ENCODE measurements around the gene RSPH9.
"Not testable (repeated sequence)": the region's sequence is repeated elsewhere in the genome, so short reads cannot be mapped to it uniquely, and the experiment has no call there.

The RSPH9 gene

GRCh38 chr6:43629104-43629504, 15.7 kb upstream of the RSPH9 start, which contains the start of gene GTPBP2:
TSS of gene GTPBP2 (minus strand) at chr6:43629264. CDS start at chr6:43629162, 102 bp downstream.
- peak; percentile 95 for DNase-seq (ENCODE audit: low read depth)

GRCh38 chr6:43629505-43630300, 15.1 kb upstream of the RSPH9 start:
- DNase-seq (ENCODE audit: low read depth): peak; percentile 81

- DNase-seq (ENCODE audit: low read depth): no peak
Measured at GRCh38 chr6:43630980-43631619, 13.7 kb upstream of the RSPH9 start.

- not testable (repeated sequence) for DNase-seq (ENCODE audit: low read depth)
Measured at GRCh38 chr6:43633002-43633401, 11.8 kb upstream of the RSPH9 start.

- no peak for DNase-seq (ENCODE audit: low read depth)
Measured at GRCh38 chr6:43634702-43635303, 10.0 kb upstream of the RSPH9 start.

GRCh38 chr6:43635387-43636307, 9.2 kb upstream of the RSPH9 start, which contains the start of gene MAD2L1BP:
TSS of gene MAD2L1BP (plus strand) at chr6:43635840. CDS start at chr6:43635876, 36 bp downstream.
- DNase-seq (ENCODE audit: low read depth): peak; percentile 81

- DNase-seq (ENCODE audit: low read depth): no peak
Measured at GRCh38 chr6:43636308-43636659, 8.6 kb upstream of the RSPH9 start.

- DNase-seq (ENCODE audit: low read depth): no peak
Measured at GRCh38 chr6:43639984-43640800, 4.6 kb upstream of the RSPH9 start.

GRCh38 chr6:43645613-43645964, 753 bp downstream of the RSPH9 start:
- no peak for DNase-seq (ENCODE audit: low read depth)

GRCh38 chr6:43647613-43648012, 2.8 kb downstream of the RSPH9 start:
- no peak for DNase-seq (ENCODE audit: low read depth)

GRCh38 chr6:43648248-43648647, 3.4 kb downstream of the RSPH9 start:
- no peak for DNase-seq (ENCODE audit: low read depth)

GRCh38 chr6:43652822-43653221, 8.0 kb downstream of the RSPH9 start:
- DNase-seq (ENCODE audit: low read depth): not testable (repeated sequence)

GRCh38 chr6:43657221-43657802, 12.5 kb downstream of the RSPH9 start:
- DNase-seq (ENCODE audit: low read depth): no peak

GRCh38 chr6:43658161-43658560, 13.3 kb downstream of the RSPH9 start:
- no peak for DNase-seq (ENCODE audit: low read depth)

- DNase-seq (ENCODE audit: low read depth): not testable (repeated sequence)
Measured at GRCh38 chr6:43662948-43663347, 18.1 kb downstream of the RSPH9 start.

- no peak for DNase-seq (ENCODE audit: low read depth)
Measured at GRCh38 chr6:43665376-43665775, 20.5 kb downstream of the RSPH9 start.

GRCh38 chr6:43666196-43666920, 21.5 kb downstream of the RSPH9 start:
- DNase-seq (ENCODE audit: low read depth): no peak

GRCh38 chr6:43667245-43668150, 22.7 kb downstream of the RSPH9 start:
- peak; percentile 52 for DNase-seq (ENCODE audit: low read depth)

All from activated T-helper 9 cell treated with anti-CD3 and anti-CD28 coated beads, Interleukin-2, amount 50 U/mL, for 16 hours (primary cell).